ENCODE measurements around the gene DNASE2B. TPM values are rescaled to one million over a fixed set of nuclear protein-coding genes. Genes with fewer than 3 reads are reported as not detected.

Gene DNASE2B
- total RNA-seq, 2 donors from 2014 or later = 0.85 to 8.6 TPM

GRCh38 chr1:84428235-84428634 is 30.0 kb downstream of the DNASE2B start:
- 88% methylated on average over 5 of the region's 5 CpGs for WGBS
- no peak for DNase-seq (ENCODE audit: low spot score)
- Histone ChIP-seq H3K27ac (no peak overlapping the region), H3K9me3 (no peaks in the 10 kb centered on the region), H3K36me3 (no peaks in the 10 kb centered on the region), H3K27me3 (replicated peaks; ENCODE audit: insufficient read depth) (no peaks in the 10 kb centered on the region), H3K4me1 (replicated peaks) (no peaks in the 10 kb centered on the region), H3K4me3 (no peak overlapping the region)
- intact Hi-C loops (cut with DNase I) = no loop called here
- no peak for TF ChIP-seq CTCF (IDR thresholded peaks at IDR 0.05)
- TF ChIP-seq POLR2A (IDR thresholded peaks at IDR 0.05) = no peak
- no peak for TF ChIP-seq POLR2AphosphoS5 (IDR thresholded peaks at IDR 0.05)

- no peak for DNase-seq (ENCODE audit: low spot score)
- WGBS = 75% methylated on average over 1 of the region's 1 CpG
- Histone ChIP-seq H3K4me1 (replicated peaks) (no peaks in the 10 kb centered on the region), H3K36me3 (no peaks in the 10 kb centered on the region), H3K4me3 (no peak overlapping the region), H3K27me3 (replicated peaks; ENCODE audit: insufficient read depth) (no peaks in the 10 kb centered on the region), H3K27ac (no peak overlapping the region), H3K9me3 (no peaks in the 10 kb centered on the region)
- intact Hi-C loops (cut with DNase I) = no loop called here
- no peak for TF ChIP-seq POLR2AphosphoS5 (IDR thresholded peaks at IDR 0.05)
These were observed 30.9 kb downstream of the DNASE2B start for GRCh38 chr1:84429231-84429630.

- intact Hi-C loops (cut with DNase I) = loop anchor here (5.0 to 10.0 kb wide), 2 partner anchors 136 to 498 kb away; no protein-coding TSS in a partner anchor
- H3K36me3 ChIP-seq = no peaks in the 10 kb centered on the region
- H3K27ac ChIP-seq = no peak overlapping the region
- no peak overlapping the region for H3K4me3 ChIP-seq
- WGBS = 57% methylated on average over 2 of the region's 2 CpGs
- H3K4me1 ChIP-seq (replicated peaks) = no peaks in the 10 kb centered on the region
- H3K9me3 ChIP-seq = no peaks in the 10 kb centered on the region
- no peaks in the 10 kb centered on the region for H3K27me3 ChIP-seq (replicated peaks; ENCODE audit: insufficient read depth)
- TF ChIP-seq CTCF (IDR thresholded peaks at IDR 0.05) (no peak), POLR2A (IDR thresholded peaks at IDR 0.05) (no peak), POLR2AphosphoS5 (IDR thresholded peaks at IDR 0.05) (no peak)
- no peak for DNase-seq (ENCODE audit: low spot score)
These were observed 32.3 kb downstream of the DNASE2B start for GRCh38 chr1:84430546-84430945.

GRCh38 chr1:84433258-84434080 is 35.2 kb downstream of the DNASE2B start:
- Histone ChIP-seq H3K27ac (peak overlapping the region; percentile 15 to 53), H3K4me1 (replicated peaks) (no peaks in the 10 kb centered on the region), H3K27me3 (replicated peaks; ENCODE audit: insufficient read depth) (no peaks in the 10 kb centered on the region), H3K36me3 (no peaks in the 10 kb centered on the region), H3K9me3 (no peaks in the 10 kb centered on the region), H3K4me3 (peak overlapping the region; percentile 2 to 3)
- DNase-seq (ENCODE audit: low spot score) = peak; percentile 63
- intact Hi-C loops (cut with DNase I) = loop anchor here (5.0 to 10.0 kb wide), 2 partner anchors 139 to 501 kb away; no protein-coding TSS in a partner anchor
- 9% methylated on average over 11 of the region's 11 CpGs for WGBS
- TF ChIP-seq POLR2A (IDR thresholded peaks at IDR 0.05) (no peak), POLR2AphosphoS5 (IDR thresholded peaks at IDR 0.05) (peak; percentile 50), CTCF (IDR thresholded peaks at IDR 0.05) (peak; percentile 45 to 89 (median 75))

- TF ChIP-seq POLR2A (IDR thresholded peaks at IDR 0.05) = no peak
- no peak for TF ChIP-seq CTCF (IDR thresholded peaks at IDR 0.05)
- no peak for TF ChIP-seq POLR2AphosphoS5 (IDR thresholded peaks at IDR 0.05)
- DNase-seq (ENCODE audit: low spot score) = no peak
- 68% methylated on average over 6 of the region's 6 CpGs for WGBS
- Histone ChIP-seq H3K36me3 (no peaks in the 10 kb centered on the region), H3K4me3 (no peak overlapping the region), H3K27ac (no peak overlapping the region), H3K27me3 (replicated peaks; ENCODE audit: insufficient read depth) (no peaks in the 10 kb centered on the region), H3K9me3 (no peaks in the 10 kb centered on the region), H3K4me1 (replicated peaks) (no peaks in the 10 kb centered on the region)
- intact Hi-C loops (cut with DNase I) = loop anchor here (5.0 to 10.0 kb wide), 2 partner anchors 139 to 502 kb away; no protein-coding TSS in a partner anchor
These were observed 35.9 kb downstream of the DNASE2B start for GRCh38 chr1:84434081-84434769.

Data from prostate gland (tissue), 2 donors.